Stomach (tissue), 9 donors: ENCODE data around the gene UGT1A5. TPM values are rescaled to one million over a fixed set of nuclear protein-coding genes. Genes with fewer than 3 reads are reported as not detected.
A peak's percentile ranks its signal among the peaks of the same experiment; 100 is the strongest.

ENCODE experiments used
- DNase-seq, 2 donors: peaks; one replicate each; pipeline versions ENCODE4 v3.0.0 to v3.0.0-alpha.2; 2013 to 2019
- H3K27ac ChIP-seq, 5 donors: fragments of 200-600 bp in 4 of 5; sonication (generic) in 4 of 5; one replicate each; pipeline ENCODE4 v1.5.1; 2013 to 2019; ENCODE audit warnings: mild to moderate bottlenecking in 1 of 5, moderate library complexity in 1 of 5
- H3K27me3 ChIP-seq, 3 donors: fragments of 200-600 bp; sonication (generic); one replicate each; pipeline ENCODE4 v1.5.1; 2017 to 2019; ENCODE audit warnings: mixed run types in 1 of 3
- H3K36me3 ChIP-seq, 4 donors: fragments of 200-600 bp; sonication (generic); 1 replicate in 3 of 4; 2 replicates in 1 of 4; pipeline ENCODE4 v1.5.1; 2016 to 2019
- H3K4me1 ChIP-seq, 4 donors: fragments of 200-600 bp; sonication (generic); one replicate each; pipeline ENCODE4 v1.5.1; 2016 to 2019
- H3K4me3 ChIP-seq, 4 donors: fragments of 200-600 bp; sonication (generic) in 3 of 4; one replicate each; pipeline ENCODE4 v1.5.1; 2016 to 2019; ENCODE audit warnings: mild to moderate bottlenecking in 1 of 4
- H3K9me3 ChIP-seq, 4 donors: fragments of 200-600 bp; sonication (generic); one replicate each; pipeline ENCODE4 v1.5.1; 2016 to 2019
- EP300 ChIP-seq: sonication (generic); formaldehyde crosslinking; IDR thresholded peaks from one replicate; pipeline ENCODE4 v1.6.1; 2017; ENCODE audit warnings: antibody characterized with exemption
- POLR2A ChIP-seq, 4 donors: fragments of 450-650 bp; IDR thresholded peaks; one replicate each; pipeline ENCODE4 v1.6.1; 2016; ENCODE audit warnings: antibody characterized with exemption in 4 of 4, control low read depth in 2 of 4, mild to moderate bottlenecking in 1 of 4, moderate library complexity in 1 of 4
- POLR2AphosphoS5 ChIP-seq, 3 donors: sonication (generic); formaldehyde crosslinking; IDR thresholded peaks; one replicate each; pipeline ENCODE4 v1.6.1; 2016; ENCODE audit warnings: antibody characterized with exemption in 3 of 3
- WGBS, 5 donors: extraction: QIAGEN DNeasy Blood & Tissue Kit in 3 of 5; methylation state at CpG; one replicate each; pipeline versions ENCODE4 v1.1.5 to v1.1.7; 2013 to 2018; 5-methylcytosine and 5-hydroxymethylcytosine counted together
- intact Hi-C: fragments of 100-400 bp; cut with DNase I; formaldehyde crosslinking; loops from one replicate; pipeline ENCODE4 v1.15.1; 2023; ENCODE audit warnings: low total_unique reads
- polyA plus RNA-seq, 3 donors: library from polyadenylated mRNA; stranded (reverse); fragments of 200-250 nt; gene quantifications; one replicate each; pipeline ENCODE4 v1.2.3, GENCODE V29; 2013
- total RNA-seq, 5 donors: library from RNA; depleted of rRNA; stranded (reverse); fragments of >200 nt; gene quantifications; one replicate each; pipeline versions ENCODE4 v1.1.0 to v1.2.3, GENCODE V29; 2014 to 2016
- TF ChIP-seq, protein P1 (sequence below), 7 experiments: fragments of 450-650 bp in 4 of 7; fragments of 200-600 bp in 3 of 7; sonication (generic) in 3 of 7; IDR thresholded peaks; one replicate each; pipeline ENCODE4 v1.5.1; 2016 to 2019; ENCODE audit warnings: antibody characterized with exemption in 7 of 7, control low read depth in 2 of 7, mild to moderate bottlenecking in 1 of 7
- donor health status: healthy with polysubstance abuse.
- donor health status: Bipolar disorder and iron deficiency.
- donor health status: healthy.

Gene UGT1A5
- total and polyA plus RNA-seq, 8 donors: 0.37 to 13.0 (median 1.7) TPM; not detected in 5

DNA sequence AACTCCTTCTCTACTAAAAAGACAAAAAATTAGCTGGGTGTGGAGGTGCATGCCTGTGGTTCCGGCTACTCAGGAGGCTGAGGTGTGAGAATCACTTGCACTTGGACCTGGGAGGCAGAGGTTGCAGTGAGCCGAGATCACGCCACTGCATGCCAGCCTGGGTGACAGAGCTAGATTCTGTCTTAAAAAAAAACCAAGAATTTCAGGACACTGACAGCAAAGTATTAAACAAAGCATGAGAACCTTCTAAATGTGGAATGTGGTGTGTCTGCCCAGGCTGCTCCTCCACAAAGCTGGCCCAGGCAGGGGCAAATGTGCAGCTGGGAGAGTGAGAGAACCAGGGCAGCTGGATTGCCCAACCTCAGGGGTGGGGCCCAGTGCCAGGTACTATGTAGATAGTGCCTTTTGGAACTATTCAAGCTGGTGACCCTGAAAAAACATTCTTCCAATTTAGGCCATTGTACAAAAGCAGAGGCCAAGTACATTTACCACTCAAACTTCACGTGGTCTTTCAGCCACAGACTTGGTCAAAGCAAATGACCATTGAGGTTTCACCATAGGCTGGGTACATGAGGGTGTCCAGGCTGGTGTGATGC lies 6.7 kb upstream of the UGT1A5 start:
- H3K27me3 ChIP-seq: no peaks in the 10 kb centered on the region
- peaks cover 6 to 37% (median 8%) of the 10 kb centered on the region in 4 donors for H3K4me1 ChIP-seq
- H3K27ac ChIP-seq: peak overlapping the region; percentile 45 to 74 (median 71)
- peak; percentile 10 to 91 for DNase-seq
- TF ChIP-seq, protein P1, sequence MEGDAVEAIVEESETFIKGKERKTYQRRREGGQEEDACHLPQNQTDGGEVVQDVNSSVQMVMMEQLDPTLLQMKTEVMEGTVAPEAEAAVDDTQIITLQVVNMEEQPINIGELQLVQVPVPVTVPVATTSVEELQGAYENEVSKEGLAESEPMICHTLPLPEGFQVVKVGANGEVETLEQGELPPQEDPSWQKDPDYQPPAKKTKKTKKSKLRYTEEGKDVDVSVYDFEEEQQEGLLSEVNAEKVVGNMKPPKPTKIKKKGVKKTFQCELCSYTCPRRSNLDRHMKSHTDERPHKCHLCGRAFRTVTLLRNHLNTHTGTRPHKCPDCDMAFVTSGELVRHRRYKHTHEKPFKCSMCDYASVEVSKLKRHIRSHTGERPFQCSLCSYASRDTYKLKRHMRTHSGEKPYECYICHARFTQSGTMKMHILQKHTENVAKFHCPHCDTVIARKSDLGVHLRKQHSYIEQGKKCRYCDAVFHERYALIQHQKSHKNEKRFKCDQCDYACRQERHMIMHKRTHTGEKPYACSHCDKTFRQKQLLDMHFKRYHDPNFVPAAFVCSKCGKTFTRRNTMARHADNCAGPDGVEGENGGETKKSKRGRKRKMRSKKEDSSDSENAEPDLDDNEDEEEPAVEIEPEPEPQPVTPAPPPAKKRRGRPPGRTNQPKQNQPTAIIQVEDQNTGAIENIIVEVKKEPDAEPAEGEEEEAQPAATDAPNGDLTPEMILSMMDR (IDR thresholded peaks at IDR 0.05): no peak
- no peak for TF ChIP-seq EP300
- no peak for TF ChIP-seq POLR2A (IDR thresholded peaks at IDR 0.05)
- peak in 2 of 3 donors; percentile 38 to 61 for TF ChIP-seq POLR2AphosphoS5 (IDR thresholded peaks at IDR 0.05)
- H3K9me3 ChIP-seq: no peaks in the 10 kb centered on the region
- intact Hi-C loops: no loop called here
- no peak overlapping the region for H3K4me3 ChIP-seq
- WGBS, 5 donors: 29 to 63% (median 42%) methylated on average over 4 of the region's 4 CpGs
- H3K36me3 ChIP-seq: no peaks in the 10 kb centered on the region

DNA sequence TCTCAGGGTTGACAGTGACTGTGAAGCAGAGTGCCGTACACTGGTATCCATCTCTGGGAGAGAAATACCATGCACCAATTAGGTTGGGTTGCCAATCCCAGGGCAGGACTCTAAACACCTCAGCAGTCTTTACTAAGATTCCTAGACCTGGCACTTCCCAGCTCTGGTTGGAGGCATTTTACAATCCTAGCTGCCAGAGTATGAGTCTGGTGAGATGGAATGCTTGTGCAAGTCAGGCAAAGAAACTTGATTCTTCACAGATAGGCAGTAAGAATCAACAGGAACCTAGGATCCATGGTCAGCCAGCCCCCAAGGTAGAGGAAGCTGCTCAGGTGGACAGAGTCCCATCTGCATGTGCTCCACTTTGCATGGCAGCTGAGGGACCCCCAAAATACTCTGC lies 6.0 kb upstream of the UGT1A5 start:
- intact Hi-C loops: no loop called here
- Histone ChIP-seq H3K4me3 (no peak overlapping the region), H3K27me3 (no peaks in the 10 kb centered on the region), H3K4me1 (peaks cover 6 to 37% (median 11%) of the 10 kb centered on the region in 4 donors), H3K36me3 (no peaks in the 10 kb centered on the region), H3K27ac (peak overlapping the region; percentile 45 to 74 (median 71)), H3K9me3 (no peaks in the 10 kb centered on the region)
- no peak for DNase-seq
- no peak for TF ChIP-seq POLR2A (IDR thresholded peaks at IDR 0.05)
- TF ChIP-seq, protein P1 (IDR thresholded peaks at IDR 0.05): no peak
- no peak for TF ChIP-seq POLR2AphosphoS5 (IDR thresholded peaks at IDR 0.05)
- no peak for TF ChIP-seq EP300
- 9 to 100% (median 44%) methylated on average over 1 of the region's 1 CpG for WGBS, 5 donors

DNA sequence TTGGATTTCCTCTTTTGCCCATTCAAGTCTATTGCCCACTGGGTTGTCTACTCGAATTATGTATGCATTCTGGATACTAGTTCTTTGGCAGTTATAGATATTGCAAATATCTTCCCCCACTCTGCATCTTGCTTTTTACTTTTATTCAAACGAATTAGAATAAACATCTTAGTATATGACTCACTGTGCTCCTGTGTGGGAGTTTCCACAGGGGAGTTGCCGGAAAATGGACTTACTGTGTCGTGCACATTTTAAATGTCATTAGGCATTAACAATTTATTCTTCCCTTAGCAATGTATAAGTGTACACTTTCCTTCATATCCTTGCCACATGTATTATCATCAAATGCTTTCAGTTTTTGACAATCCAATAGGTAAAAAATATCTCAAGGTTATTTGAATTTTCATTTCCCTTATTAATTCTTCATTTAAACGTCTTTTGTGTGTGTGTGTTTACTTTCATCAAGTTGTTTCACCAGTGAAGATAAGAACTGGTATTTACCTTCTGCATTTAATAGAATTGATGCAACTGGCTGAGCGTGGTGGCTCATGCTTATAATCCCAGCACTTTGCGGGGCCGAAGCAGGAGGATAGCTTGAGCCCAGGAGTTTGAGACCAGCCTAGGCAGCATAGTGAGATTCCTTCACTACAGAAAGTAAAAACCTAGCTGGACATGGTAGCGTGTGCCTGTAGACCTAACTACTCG lies 4.6 kb upstream of the UGT1A5 start:
- WGBS, 5 donors: 26 to 46% (median 40%) methylated on average over 10 of the region's 10 CpGs
- DNase-seq: peak in 1 of 2 donors; percentile 39
- Histone ChIP-seq H3K4me3 (no peak overlapping the region), H3K9me3 (no peaks in the 10 kb centered on the region), H3K27ac (peak overlapping the region; percentile 25 to 74 (median 56)), H3K27me3 (no peaks in the 10 kb centered on the region), H3K36me3 (no peaks in the 10 kb centered on the region), H3K4me1 (peaks cover 6 to 26% (median 11%) of the 10 kb centered on the region in 4 donors)
- TF ChIP-seq EP300: no peak
- TF ChIP-seq, protein P1 (IDR thresholded peaks at IDR 0.05): no peak
- peak in 1 of 3 donors; percentile 26 for TF ChIP-seq POLR2AphosphoS5 (IDR thresholded peaks at IDR 0.05)
- intact Hi-C loops: no loop called here

DNA sequence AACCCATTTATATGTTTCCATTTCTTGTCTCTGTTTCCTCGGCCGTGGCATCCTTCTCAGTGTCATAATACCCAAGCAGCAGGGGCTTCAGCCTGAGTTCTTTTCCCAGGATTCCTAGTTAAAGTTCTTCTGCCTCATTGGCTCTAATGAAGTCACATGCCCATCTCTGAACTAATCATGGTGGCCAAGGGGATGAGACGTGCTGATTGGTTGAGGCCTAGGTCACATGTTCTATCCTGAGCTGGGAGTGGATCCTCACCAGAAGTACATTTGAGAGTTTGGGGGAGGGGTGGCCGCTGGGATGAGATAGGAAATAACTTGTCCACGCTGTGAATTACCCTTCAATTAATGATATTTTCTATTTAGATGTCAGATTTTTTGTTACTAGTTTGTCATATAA lies 3.8 kb upstream of the UGT1A5 start:
- H3K36me3 ChIP-seq: no peaks in the 10 kb centered on the region
- H3K27me3 ChIP-seq: no peaks in the 10 kb centered on the region
- H3K4me3 ChIP-seq: no peak overlapping the region
- 85 to 94% (median 92%) methylated on average over 5 of the region's 5 CpGs for WGBS, 5 donors
- peak overlapping the region in 3 of 5 donors; percentile 54 to 73 (median 56) for H3K27ac ChIP-seq
- intact Hi-C loops: no loop called here
- H3K9me3 ChIP-seq: no peaks in the 10 kb centered on the region
- DNase-seq: no peak
- TF ChIP-seq, protein P1 (IDR thresholded peaks at IDR 0.05): no peak
- TF ChIP-seq EP300 (no peak), POLR2A (IDR thresholded peaks at IDR 0.05) (no peak), POLR2AphosphoS5 (IDR thresholded peaks at IDR 0.05) (no peak)
- H3K4me1 ChIP-seq: peaks cover 6 to 24% (median 11%) of the 10 kb centered on the region in 4 donors
